HL-60 (cell line): ENCODE data around the gene JTB.

Experiments used
- CTCF ChIP-seq: IDR thresholded peaks from one replicate; pipeline ENCODE4 v1.5.1; 2011; ENCODE audit warnings: low read length, control low read depth, inconsistent platforms; ENCODE audit not compliant: insufficient read depth
- GABPA ChIP-seq: IDR thresholded peaks from 2 replicates; pipeline ENCODE4 v1.6.1; 2012; ENCODE audit warnings: low read depth
- POLR2AphosphoS5 ChIP-seq: IDR thresholded peaks from 2 replicates; pipeline ENCODE4 v1.6.1; 2012; ENCODE audit warnings: low read depth

DNA sequence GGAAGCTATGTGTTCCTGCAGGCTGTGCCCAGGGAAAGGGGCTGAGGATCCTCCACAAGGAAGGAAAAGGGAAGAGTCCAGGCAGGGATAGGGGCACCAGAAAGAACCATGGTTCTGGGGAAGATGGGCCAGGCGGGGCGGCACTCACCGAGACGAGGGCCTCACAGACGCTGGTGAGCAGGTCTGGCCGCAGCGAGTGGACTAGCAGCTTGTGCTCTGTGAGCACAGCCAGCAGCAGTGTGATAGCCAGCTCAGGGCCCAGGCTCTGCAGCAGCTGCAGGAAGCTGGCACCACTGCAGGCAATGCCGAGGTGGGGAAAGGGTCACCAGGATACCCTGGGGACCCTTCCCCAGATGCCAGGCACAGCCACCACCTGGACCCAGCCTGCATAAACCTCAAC is 36.7 kb downstream of the JTB start:
- TF ChIP-seq CTCF (no peak), POLR2AphosphoS5 (no peak), GABPA (no peak)
